ENCODE measurements around the gene MCC. TPM values are rescaled to one million over a fixed set of nuclear protein-coding genes. Genes with fewer than 3 reads are reported as not detected.
"Not testable (repeated sequence)": the region's sequence is repeated elsewhere in the genome, so short reads cannot be mapped to it uniquely, and the experiment has no call there.

Gene MCC
- total RNA-seq, 3 donors from 2014 or later: 1.2 to 2.9 (median 2.5) TPM

DNA sequence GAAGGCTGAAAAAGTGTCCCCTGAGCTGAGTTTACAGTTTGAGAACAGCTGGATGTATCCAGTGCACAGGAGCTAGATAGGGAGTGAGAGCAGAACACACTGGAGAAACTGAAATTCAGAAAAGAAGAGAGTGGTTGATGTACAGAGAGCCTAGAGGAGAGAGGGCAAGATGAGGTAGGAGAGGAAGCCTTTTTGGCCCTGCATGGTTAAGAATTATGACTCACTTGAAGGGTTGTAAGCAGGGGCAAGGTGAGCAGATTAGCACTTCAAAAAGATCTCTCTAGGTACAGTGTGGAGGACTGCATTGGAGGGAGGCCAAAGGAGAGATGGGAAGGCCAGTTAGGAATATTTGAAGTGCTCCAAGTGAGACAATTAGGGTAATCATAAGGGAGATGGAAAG lies 25.2 kb downstream of the MCC start:
- no peaks in the 10 kb centered on the region for H3K4me1 Mint-ChIP-seq (ENCODE audit: low read depth)
- peaks cover 5% of the 10 kb centered on the region for H3K27me3 Mint-ChIP-seq (ENCODE audit: low read depth)
- H3K4me3 Mint-ChIP-seq: no peak overlapping the region
- ATAC-seq (no peak), DNase-seq (no peak)
- no peaks in the 10 kb centered on the region for H3K36me3 Mint-ChIP-seq (ENCODE audit: insufficient read depth)
- no peaks in the 10 kb centered on the region for H3K9me3 Mint-ChIP-seq

DNA sequence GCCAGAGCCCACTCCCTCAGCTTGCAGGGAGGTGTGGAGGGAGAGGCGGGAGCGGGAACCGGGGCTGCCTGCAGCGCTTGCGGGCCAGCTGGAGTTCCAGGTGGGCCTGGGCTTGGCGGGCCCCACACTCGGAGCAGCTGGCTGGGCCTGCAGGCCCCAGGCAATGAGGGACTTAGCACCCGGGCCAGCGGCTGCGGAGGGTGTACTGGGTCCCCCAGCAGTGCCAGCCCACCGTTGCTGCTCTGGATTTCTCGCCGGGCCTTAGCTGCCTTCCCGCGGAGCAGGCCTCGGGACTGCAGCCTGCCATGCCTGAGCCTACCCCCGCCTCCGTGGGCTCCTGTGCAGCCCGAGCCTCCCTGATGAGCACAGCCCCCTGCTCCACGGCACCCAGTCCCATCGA lies 31.1 kb downstream of the MCC start:
- not testable (repeated sequence) for ATAC-seq; H3K27me3 Mint-ChIP-seq (ENCODE audit: low read depth); H3K36me3 Mint-ChIP-seq (ENCODE audit: insufficient read depth); H3K4me1 Mint-ChIP-seq (ENCODE audit: low read depth); H3K4me3 Mint-ChIP-seq; DNase-seq; H3K9me3 Mint-ChIP-seq

DNA sequence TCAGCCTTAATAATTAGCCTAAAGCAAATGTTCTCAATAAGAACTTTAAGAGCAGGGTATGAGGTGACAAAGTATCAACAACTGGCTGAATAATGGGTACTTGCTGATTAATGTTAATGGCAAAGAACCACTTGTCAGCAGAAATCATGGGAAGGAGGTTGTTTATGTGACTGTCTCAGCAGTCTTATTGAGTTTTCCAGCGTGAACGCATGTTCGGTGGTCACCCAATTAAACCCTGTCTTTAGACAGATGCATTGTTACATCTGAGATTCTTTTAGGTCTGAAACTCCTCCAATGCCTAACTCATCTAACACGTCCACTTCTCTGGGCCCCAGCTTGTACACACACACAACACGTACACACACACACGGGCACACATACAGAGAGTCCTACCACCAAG lies 35.3 kb downstream of the MCC start:
- no peak for DNase-seq
- Mint-ChIP-seq H3K27me3 (ENCODE audit: low read depth) (no peaks in the 10 kb centered on the region), H3K36me3 (ENCODE audit: insufficient read depth) (no peaks in the 10 kb centered on the region), H3K9me3 (no peaks in the 10 kb centered on the region), H3K4me1 (ENCODE audit: low read depth) (peaks cover 6% of the 10 kb centered on the region), H3K4me3 (no peak overlapping the region)
- no peak for ATAC-seq

DNA sequence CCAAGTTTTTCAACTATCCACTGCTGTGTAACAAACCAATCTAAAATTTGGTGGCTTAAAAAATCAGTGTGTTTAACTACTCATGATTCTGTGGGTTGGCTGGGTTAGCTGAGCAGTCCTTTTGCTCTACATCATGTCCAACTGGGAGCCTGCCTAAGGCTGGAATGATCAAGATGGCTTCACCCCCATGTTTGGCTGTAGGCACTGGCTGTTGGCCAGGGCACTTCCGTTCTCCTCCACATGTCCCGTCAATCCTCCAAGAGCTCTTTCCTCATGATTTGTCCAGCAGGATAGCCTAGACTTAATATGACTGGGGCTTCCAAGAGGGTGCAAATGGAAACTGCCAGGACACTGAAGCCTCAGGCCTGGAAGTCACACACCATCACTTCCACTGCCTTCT lies 36.5 kb downstream of the MCC start:
- DNase-seq (no peak), ATAC-seq (no peak)
- Mint-ChIP-seq H3K27me3 (ENCODE audit: low read depth) (no peaks in the 10 kb centered on the region), H3K4me1 (ENCODE audit: low read depth) (peaks cover 6% of the 10 kb centered on the region), H3K36me3 (ENCODE audit: insufficient read depth) (no peaks in the 10 kb centered on the region), H3K9me3 (no peaks in the 10 kb centered on the region), H3K4me3 (no peak overlapping the region)

DNA sequence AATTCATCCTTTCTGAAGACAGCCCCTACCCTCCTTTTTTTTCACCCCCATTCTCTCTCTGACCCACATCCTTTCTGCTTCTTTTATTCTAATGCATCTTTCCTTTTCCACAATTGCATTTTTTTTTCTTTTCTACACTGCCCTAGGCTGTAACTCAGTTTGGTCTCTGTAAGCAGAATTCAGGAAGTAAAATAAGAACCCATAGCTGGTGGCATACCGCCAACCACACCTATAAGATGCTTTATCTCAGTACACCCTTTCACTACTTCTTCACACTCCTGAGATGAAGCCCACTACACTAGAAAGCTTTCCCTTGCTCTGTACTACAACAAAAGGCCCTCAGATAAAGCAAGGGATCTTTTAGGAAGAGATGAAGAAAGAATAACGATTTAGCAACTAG lies 37.3 kb downstream of the MCC start:
- no peak overlapping the region for H3K4me3 Mint-ChIP-seq
- no peaks in the 10 kb centered on the region for H3K9me3 Mint-ChIP-seq
- H3K36me3 Mint-ChIP-seq (ENCODE audit: insufficient read depth): no peaks in the 10 kb centered on the region
- H3K27me3 Mint-ChIP-seq (ENCODE audit: low read depth): peaks cover 4% of the 10 kb centered on the region
- no peak for ATAC-seq
- H3K4me1 Mint-ChIP-seq (ENCODE audit: low read depth): peaks cover 7% of the 10 kb centered on the region
- DNase-seq: no peak

DNA sequence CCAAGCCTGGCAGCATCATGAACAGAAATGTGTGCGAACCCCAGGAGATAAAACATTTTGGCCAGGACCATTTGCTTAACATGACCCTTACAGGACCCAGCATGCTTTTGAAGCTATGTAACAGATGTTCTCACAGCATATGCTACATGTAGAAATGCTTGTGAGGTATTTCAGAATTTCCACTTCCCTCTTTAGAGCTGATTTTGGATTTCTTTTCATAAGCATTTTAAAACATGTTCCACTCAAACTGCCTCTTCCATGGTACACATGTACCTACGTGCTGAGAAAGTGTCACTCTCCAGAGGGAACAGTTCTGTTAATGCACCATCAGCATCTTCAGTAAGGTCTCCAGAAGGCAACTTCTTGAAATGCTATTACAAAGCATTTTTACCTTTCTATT lies 37.8 kb downstream of the MCC start:
- no peak overlapping the region for H3K4me3 Mint-ChIP-seq
- H3K36me3 Mint-ChIP-seq (ENCODE audit: insufficient read depth): no peaks in the 10 kb centered on the region
- H3K27me3 Mint-ChIP-seq (ENCODE audit: low read depth): peaks cover 7% of the 10 kb centered on the region
- no peaks in the 10 kb centered on the region for H3K9me3 Mint-ChIP-seq
- DNase-seq: no peak
- no peak for ATAC-seq
- H3K4me1 Mint-ChIP-seq (ENCODE audit: low read depth): peaks cover 7% of the 10 kb centered on the region

DNA sequence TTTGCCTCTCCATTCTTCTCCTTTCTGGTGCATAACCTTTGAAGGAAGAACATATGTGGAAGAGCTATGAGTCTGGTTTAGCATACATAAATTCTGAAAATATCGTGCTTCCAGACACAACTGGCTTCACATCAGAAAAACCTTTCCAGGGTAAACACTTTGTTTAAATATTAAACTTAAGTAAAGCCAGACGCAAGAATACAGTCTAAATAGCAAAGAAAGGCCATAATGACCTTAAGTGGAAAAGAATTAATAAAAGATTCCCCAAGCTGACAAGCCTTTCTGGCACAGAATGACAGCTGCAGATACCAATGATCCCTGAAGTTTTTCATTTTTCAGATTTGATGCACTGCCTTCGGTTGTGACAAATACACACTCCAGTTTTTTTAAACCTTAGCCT lies 40.0 kb downstream of the MCC start:
- no peak for DNase-seq
- H3K9me3 Mint-ChIP-seq: no peaks in the 10 kb centered on the region
- H3K4me1 Mint-ChIP-seq (ENCODE audit: low read depth): peaks cover 7% of the 10 kb centered on the region
- H3K27me3 Mint-ChIP-seq (ENCODE audit: low read depth): peaks cover 11% of the 10 kb centered on the region
- no peaks in the 10 kb centered on the region for H3K36me3 Mint-ChIP-seq (ENCODE audit: insufficient read depth)
- H3K4me3 Mint-ChIP-seq: no peak overlapping the region
- no peak for ATAC-seq

DNA sequence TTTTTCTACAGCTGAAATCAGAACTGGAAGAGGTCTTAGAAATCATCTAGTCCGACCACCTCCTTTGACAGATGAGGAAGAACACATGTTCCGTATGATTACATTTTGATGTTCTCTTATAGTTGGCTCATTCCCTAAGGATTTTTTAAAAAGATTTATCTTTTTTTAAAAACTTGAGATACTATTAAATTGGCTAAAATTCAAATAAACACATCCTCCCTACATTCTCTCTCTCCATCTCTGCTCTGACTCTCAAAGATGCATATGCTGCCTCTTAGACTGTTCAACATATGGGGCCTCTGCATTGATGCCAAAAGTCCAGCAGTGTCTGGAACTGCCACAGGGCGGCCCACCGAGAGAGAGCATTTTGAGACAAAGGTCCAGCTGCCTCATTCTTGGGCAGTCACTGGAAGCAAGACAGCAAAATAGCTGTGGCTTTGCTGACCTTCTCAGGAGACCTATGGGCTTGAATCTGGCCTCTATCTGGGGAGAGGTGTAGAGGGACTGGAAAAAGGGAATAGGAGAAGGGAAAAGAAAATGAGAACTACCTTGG lies 40.7 kb downstream of the MCC start:
- H3K36me3 Mint-ChIP-seq (ENCODE audit: insufficient read depth): no peaks in the 10 kb centered on the region
- no peak for ATAC-seq
- peaks cover 15% of the 10 kb centered on the region for H3K27me3 Mint-ChIP-seq (ENCODE audit: low read depth)
- H3K9me3 Mint-ChIP-seq: no peaks in the 10 kb centered on the region
- no peak overlapping the region for H3K4me3 Mint-ChIP-seq
- peaks cover 7% of the 10 kb centered on the region for H3K4me1 Mint-ChIP-seq (ENCODE audit: low read depth)
- no peak for DNase-seq

DNA sequence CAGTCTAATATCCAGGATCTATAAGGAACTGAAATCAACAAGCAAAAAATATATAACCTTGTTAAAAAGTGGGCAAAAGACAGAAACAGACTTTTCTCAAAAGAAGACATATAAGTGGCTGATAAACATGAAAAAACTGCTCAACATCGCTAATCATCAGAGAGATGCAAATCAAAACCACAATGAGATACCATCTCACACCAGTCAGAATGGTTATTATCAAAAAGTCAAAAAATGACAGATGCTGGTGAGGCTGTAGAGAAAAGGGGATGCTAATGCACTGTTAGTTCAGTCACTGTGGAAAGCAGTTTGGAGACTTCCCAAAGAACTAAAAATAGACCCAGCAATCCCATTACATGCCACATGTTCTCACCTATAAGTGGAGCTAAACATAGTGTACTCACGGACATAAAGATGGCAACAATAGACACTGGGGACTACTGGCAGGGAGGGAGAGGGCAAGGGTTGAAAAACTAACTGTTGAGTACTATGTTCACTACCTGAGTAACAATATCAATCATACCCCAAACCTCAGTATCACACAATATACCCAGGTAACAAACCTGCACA lies 41.8 kb downstream of the MCC start:
- DNase-seq (no peak), ATAC-seq (no peak)
- Mint-ChIP-seq H3K36me3 (ENCODE audit: insufficient read depth) (no peaks in the 10 kb centered on the region), H3K27me3 (ENCODE audit: low read depth) (peaks cover 15% of the 10 kb centered on the region), H3K4me1 (ENCODE audit: low read depth) (peaks cover 7% of the 10 kb centered on the region), H3K9me3 (no peaks in the 10 kb centered on the region), H3K4me3 (no peak overlapping the region)

DNA sequence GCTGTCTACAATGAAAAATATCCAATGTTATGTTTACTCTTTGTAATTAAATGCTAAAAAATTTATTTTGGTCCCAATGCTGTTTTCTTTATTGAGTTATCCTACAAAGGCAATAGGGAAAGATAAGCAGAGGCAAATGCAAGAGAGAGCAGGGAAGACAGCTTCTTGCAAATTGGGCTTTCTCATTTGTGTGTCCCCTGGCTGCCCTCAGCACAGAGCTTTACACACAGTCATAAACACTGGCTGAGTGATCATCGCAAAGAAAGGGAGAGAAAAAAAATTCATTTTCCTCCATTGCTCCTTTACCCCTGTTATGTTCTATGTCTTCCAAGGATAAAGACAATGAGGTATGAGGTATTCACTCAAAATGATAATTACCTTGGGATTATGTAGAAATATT lies 51.1 kb downstream of the MCC start:
- no peaks in the 10 kb centered on the region for H3K36me3 Mint-ChIP-seq (ENCODE audit: insufficient read depth)
- peaks cover 6% of the 10 kb centered on the region for H3K27me3 Mint-ChIP-seq (ENCODE audit: low read depth)
- no peak for ATAC-seq
- no peaks in the 10 kb centered on the region for H3K4me1 Mint-ChIP-seq (ENCODE audit: low read depth)
- DNase-seq: no peak
- no peak overlapping the region for H3K4me3 Mint-ChIP-seq
- H3K9me3 Mint-ChIP-seq: no peaks in the 10 kb centered on the region

DNA sequence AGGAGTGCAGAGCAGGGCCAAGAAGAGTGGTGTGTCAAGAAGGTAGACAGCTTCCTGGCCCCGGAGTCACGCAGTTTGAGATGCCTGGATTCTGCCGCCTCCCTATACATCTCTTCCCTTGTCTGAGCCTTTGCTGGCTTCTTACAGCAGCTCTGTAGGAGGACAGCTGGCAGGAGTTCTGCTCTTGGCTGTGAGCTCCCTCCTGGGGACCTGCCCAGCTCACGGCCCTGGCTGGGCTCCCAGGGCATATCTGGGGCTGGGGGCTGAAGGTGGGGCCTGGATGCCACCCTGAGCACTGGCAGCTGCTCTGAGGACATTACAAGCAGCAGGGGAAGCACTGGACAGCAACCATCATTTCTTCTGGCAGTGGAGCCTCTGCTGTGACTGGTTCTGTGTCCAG lies 52.7 kb downstream of the MCC start:
- Mint-ChIP-seq H3K4me3 (no peak overlapping the region), H3K36me3 (ENCODE audit: insufficient read depth) (no peaks in the 10 kb centered on the region), H3K27me3 (ENCODE audit: low read depth) (peaks cover 4% of the 10 kb centered on the region), H3K9me3 (no peaks in the 10 kb centered on the region), H3K4me1 (ENCODE audit: low read depth) (no peaks in the 10 kb centered on the region)
- no peak for ATAC-seq
- no peak for DNase-seq

DNA sequence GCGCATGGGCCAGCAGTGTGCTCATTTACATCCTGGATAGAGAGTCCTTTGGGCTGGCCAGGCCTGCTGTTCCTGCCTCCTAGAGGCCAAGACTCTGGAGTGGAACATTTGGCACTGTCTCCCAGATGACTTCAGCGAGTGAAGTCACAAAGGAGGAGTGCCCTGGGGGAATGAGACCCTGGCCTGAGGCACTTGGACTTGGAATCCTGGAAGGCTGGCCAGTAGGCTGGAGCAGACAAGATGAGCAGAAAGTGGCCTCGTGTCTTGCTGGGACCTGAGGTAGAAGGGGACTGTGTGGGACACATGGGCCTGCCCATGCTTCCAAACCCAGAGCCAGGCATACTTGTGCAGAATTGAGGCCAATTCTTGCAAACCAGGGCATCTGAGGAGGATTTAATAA lies 53.4 kb downstream of the MCC start, which contains the start of gene TSSK1B:
TSS of gene TSSK1B (minus strand) at position 101 of the 400 bp plus-strand sequence. CDS start 150 bp downstream, outside the sequence.
- H3K36me3 Mint-ChIP-seq (ENCODE audit: insufficient read depth): no peaks in the 10 kb centered on the region
- H3K27me3 Mint-ChIP-seq (ENCODE audit: low read depth): peaks cover 3% of the 10 kb centered on the region
- no peak for ATAC-seq
- H3K9me3 Mint-ChIP-seq: no peaks in the 10 kb centered on the region
- H3K4me3 Mint-ChIP-seq: no peak within 1 kb of the TSS
- no peak for DNase-seq
- H3K4me1 Mint-ChIP-seq (ENCODE audit: low read depth): no peaks in the 10 kb centered on the region

DNA sequence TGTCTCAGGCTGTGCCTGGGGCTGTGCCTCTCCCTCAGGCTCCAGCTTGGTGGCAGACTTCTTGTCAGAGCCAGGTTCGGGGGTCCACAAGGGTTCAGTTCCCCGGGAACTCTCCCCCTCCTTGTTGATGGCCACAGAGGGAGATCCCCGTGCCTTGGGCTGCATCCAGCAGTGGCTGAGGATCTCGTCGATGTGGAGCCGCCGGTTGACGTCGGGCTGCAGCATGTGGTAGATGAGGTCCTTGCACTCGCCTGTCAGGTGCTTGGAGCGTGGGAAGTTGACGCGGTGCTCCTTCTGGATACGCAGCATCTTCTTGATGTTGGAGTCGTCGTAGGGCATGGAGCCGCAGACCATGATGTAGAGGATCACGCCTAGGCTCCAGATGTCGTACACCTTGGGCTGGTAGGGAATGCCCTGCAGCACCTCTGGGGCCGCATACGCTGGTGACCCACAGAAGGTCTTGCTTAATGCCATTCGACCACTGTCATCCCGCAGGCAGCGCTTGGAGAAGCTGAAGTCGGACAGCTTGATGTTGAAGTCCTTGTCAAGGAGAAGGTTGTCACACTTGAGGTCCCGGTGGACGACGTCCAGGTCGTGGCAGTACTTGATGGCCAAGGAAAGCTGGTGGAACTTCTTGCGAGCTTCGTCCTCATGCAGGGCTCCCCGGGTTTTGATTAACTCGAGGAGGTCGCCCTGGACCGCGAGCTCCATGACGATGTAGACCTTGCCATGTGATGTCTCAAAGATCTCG lies 54.2 kb downstream of the MCC start:
- Mint-ChIP-seq H3K27me3 (ENCODE audit: low read depth) (peaks cover 3% of the 10 kb centered on the region), H3K36me3 (ENCODE audit: insufficient read depth) (no peaks in the 10 kb centered on the region), H3K4me3 (no peak overlapping the region), H3K4me1 (ENCODE audit: low read depth) (no peaks in the 10 kb centered on the region), H3K9me3 (no peaks in the 10 kb centered on the region)
- DNase-seq (no peak), ATAC-seq (no peak)

DNA sequence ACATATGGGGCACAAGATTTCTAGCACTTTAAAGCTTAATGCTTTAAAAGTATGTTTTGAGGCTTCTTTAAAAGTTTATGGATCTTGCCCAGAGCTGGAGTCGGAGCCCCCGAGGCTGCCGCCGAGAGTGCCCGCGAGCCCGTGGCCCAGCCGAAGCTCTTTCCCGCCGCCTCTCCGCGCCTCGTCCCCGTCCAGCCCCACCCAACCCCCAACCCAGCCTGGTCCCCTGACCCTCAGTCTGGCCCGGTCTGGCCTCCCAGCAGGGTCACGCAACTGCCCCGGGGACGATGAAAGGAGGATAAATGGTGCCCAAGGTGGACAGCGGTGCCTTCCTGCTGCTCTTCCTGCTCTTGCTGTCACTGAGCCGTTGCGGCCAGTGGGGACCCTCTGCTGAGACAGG lies 55.2 kb downstream of the MCC start:
- Mint-ChIP-seq H3K9me3 (no peaks in the 10 kb centered on the region), H3K36me3 (ENCODE audit: insufficient read depth) (no peaks in the 10 kb centered on the region), H3K4me1 (ENCODE audit: low read depth) (no peaks in the 10 kb centered on the region), H3K27me3 (ENCODE audit: low read depth) (peaks cover 3% of the 10 kb centered on the region), H3K4me3 (no peak overlapping the region)
- ATAC-seq: no peak
- no peak for DNase-seq

DNA sequence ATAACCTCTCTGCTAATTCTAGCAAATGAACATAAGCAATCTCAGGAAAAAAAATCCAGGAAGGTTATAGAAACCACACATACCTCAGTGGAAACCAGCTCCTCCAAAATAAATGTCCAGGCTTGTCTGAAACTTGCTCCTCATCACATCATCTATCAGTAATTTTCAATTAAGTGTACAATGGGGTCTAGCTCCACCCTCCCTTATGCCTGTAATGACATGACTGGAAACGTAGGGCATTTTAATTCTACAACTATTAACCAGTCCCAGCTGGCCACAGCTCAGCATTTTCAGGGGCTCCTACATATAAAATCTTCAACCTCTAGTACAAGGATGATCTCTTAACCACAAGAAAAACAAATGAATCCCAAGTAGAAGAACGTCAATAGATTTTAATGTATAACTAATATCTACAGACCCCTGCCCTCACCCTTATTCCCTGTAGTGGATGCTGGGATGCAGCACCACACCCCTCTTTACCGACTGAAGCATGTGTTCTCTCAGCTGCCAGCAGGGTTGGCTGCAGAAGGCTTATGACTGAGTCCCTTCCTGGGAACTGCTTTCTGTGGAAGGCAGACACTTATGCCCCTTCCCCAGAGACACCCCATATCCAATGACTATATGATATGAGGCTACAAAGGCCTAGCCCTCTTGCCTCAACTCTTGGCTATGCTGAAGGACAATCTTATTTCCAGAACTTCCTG lies 60.2 kb downstream of the MCC start:
- Mint-ChIP-seq H3K4me3 (no peak overlapping the region), H3K36me3 (ENCODE audit: insufficient read depth) (no peaks in the 10 kb centered on the region), H3K27me3 (ENCODE audit: low read depth) (no peaks in the 10 kb centered on the region), H3K9me3 (no peaks in the 10 kb centered on the region), H3K4me1 (ENCODE audit: low read depth) (no peaks in the 10 kb centered on the region)
- ATAC-seq (no peak), DNase-seq (no peak)
